Calu3 (cell line): ENCODE results near the gene MCM3. TPM values are rescaled to one million over a fixed set of nuclear protein-coding genes. Genes with fewer than 3 reads are reported as not detected.

Source experiments
- BruUV-seq: library from RNA; stranded (reverse); fragments of 400-500 nt; replicated peaks from 2 replicates; lab custom pipeline; 2021; lab: Mats Ljungman, UMichigan
- CTCF ChIA-PET: fragments of 300-600 bp; sonication (Branson Sonifier 250); formaldehyde crosslinking; loops from one replicate; lab custom pipeline; 2022; ENCODE audit warnings: antibody characterized with exemption; lab: Charles Lee
- DNase-seq: peaks from one replicate; pipeline ENCODE4 v3.0.0; 2022
- H3K27ac Mint-ChIP-seq: one replicate; pipeline ENCODE4 v1.8.0; 2022; ENCODE audit warnings: mixed read lengths; ENCODE audit not compliant: unreplicated experiment
- H3K27me3 Mint-ChIP-seq: one replicate; pipeline ENCODE4 v1.8.0; 2022; ENCODE audit warnings: mixed read lengths; ENCODE audit not compliant: unreplicated experiment
- H3K36me3 Mint-ChIP-seq: one replicate; pipeline ENCODE4 v1.8.0; 2022; ENCODE audit warnings: mild to moderate bottlenecking, moderate library complexity, mixed read lengths; ENCODE audit not compliant: insufficient read depth, unreplicated experiment
- H3K4me1 Mint-ChIP-seq: one replicate; pipeline ENCODE4 v1.8.0; 2022; ENCODE audit warnings: mild to moderate bottlenecking, low read depth, mixed read lengths; ENCODE audit not compliant: unreplicated experiment
- H3K4me3 Mint-ChIP-seq: one replicate; pipeline ENCODE4 v1.8.0; 2022; ENCODE audit warnings: mild to moderate bottlenecking, low read depth, moderate library complexity, mixed read lengths; ENCODE audit not compliant: unreplicated experiment
- H3K9me3 Mint-ChIP-seq: one replicate; pipeline ENCODE4 v1.8.0; 2022; ENCODE audit warnings: low read depth, mixed read lengths; ENCODE audit not compliant: unreplicated experiment
- intact Hi-C: fragments of 100-400 bp; cut with micrococcal nuclease; formaldehyde crosslinking; loops from one replicate; pipeline ENCODE4 v1.10.0; 2022; ENCODE audit not compliant: unreplicated experiment
- total RNA-seq: library from RNA; stranded (reverse); gene quantifications from 2 replicates; pipeline ENCODE4 v1.2.3, GENCODE V29; 2022
- TF ChIP-seq, protein P1 (sequence below): fragments of 200-600 bp; IDR thresholded peaks from one replicate; pipeline ENCODE4 v1.8.0; 2022; ENCODE audit warnings: antibody characterized with exemption; ENCODE audit not compliant: unreplicated experiment

Gene MCM3
- total RNA-seq, 1 experiment from 2014 or later, result 117 TPM

GRCh38 chr6:52324189-52324588 lies 39.6 kb upstream of the MCM3 start:
- TF ChIP-seq, protein P1, sequence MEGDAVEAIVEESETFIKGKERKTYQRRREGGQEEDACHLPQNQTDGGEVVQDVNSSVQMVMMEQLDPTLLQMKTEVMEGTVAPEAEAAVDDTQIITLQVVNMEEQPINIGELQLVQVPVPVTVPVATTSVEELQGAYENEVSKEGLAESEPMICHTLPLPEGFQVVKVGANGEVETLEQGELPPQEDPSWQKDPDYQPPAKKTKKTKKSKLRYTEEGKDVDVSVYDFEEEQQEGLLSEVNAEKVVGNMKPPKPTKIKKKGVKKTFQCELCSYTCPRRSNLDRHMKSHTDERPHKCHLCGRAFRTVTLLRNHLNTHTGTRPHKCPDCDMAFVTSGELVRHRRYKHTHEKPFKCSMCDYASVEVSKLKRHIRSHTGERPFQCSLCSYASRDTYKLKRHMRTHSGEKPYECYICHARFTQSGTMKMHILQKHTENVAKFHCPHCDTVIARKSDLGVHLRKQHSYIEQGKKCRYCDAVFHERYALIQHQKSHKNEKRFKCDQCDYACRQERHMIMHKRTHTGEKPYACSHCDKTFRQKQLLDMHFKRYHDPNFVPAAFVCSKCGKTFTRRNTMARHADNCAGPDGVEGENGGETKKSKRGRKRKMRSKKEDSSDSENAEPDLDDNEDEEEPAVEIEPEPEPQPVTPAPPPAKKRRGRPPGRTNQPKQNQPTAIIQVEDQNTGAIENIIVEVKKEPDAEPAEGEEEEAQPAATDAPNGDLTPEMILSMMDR, result no peak
- peaks cover 38% of the 10 kb centered on the region for H3K4me1 Mint-ChIP-seq
- H3K27me3 Mint-ChIP-seq, result no peaks in the 10 kb centered on the region
- no peak overlapping the region for H3K27ac Mint-ChIP-seq
- CTCF ChIA-PET, result no interaction called here
- DNase-seq, result no peak
- no peaks in the 10 kb centered on the region for H3K36me3 Mint-ChIP-seq
- no peak overlapping the region for H3K4me3 Mint-ChIP-seq
- no TSS peak for BruUV-seq
- no peaks in the 10 kb centered on the region for H3K9me3 Mint-ChIP-seq
- intact Hi-C loops, result no loop called here

DNA sequence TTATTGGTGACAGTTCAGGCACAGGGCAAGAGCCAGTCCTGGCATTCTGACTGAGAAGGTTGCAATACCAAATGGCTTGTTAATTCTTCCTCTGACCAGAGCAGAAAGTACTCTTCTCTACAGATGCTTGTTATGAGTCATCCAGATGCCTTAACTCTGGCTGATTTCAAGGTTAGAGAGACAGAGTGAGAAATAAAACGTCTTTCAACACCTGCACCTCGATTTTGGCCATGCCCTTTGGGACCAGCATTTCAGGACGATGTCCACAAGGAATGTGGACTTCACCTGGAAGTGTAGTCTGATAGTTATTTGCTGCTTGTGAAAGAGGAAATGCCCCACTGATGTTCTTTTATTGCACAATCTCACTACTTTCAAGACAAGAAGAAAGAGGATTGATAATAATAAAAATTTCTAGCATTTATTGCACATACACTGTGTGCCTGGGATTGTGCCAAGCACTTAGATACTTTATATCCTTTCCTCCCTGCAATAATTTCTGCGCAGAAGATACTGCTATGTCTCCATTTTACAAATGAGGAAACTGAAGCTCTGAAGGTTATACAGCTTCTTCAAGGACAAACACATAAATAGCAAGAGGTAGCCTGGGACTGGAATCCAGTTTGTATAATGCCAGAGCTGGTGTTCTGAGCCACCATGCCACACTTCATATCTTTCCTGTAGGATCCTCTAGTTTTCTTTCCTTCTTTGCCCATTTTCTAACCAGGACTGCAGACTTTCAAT lies 33.5 kb upstream of the MCM3 start:
- peaks cover 23% of the 10 kb centered on the region for H3K4me1 Mint-ChIP-seq
- H3K27me3 Mint-ChIP-seq, result no peaks in the 10 kb centered on the region
- CTCF ChIA-PET, result no interaction called here
- intact Hi-C loops, result no loop called here
- H3K27ac Mint-ChIP-seq, result no peak overlapping the region
- TF ChIP-seq, protein P1, result no peak
- H3K9me3 Mint-ChIP-seq, result no peaks in the 10 kb centered on the region
- no TSS peak for BruUV-seq
- DNase-seq, result no peak
- H3K4me3 Mint-ChIP-seq, result no peak overlapping the region
- H3K36me3 Mint-ChIP-seq, result peaks cover 2% of the 10 kb centered on the region

DNA sequence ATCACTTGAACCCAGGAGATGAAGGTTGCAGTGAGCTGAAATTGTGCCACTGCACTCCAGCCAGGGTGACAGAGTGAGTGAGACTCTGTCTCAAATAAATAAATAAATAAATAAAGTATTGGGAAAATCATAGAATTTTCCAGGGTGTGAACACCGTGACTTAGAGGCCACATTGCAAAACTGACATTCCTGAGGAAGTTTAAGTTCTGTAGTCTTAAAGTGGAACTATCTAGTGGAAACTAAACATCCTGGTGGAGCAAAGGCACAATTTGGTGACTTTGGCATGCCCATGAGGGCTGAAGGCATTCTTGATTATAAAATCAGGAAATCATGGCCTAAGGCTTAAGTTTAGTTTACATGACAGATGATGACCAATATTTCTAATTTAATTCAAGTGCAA lies 32.7 kb upstream of the MCM3 start:
- no TSS peak for BruUV-seq
- H3K9me3 Mint-ChIP-seq, result no peaks in the 10 kb centered on the region
- peaks cover 31% of the 10 kb centered on the region for H3K4me1 Mint-ChIP-seq
- TF ChIP-seq, protein P1, result no peak
- no peak for DNase-seq
- no peaks in the 10 kb centered on the region for H3K27me3 Mint-ChIP-seq
- H3K36me3 Mint-ChIP-seq, result peaks cover 5% of the 10 kb centered on the region
- no peak overlapping the region for H3K4me3 Mint-ChIP-seq
- intact Hi-C loops, result no loop called here
- CTCF ChIA-PET, result no interaction called here
- H3K27ac Mint-ChIP-seq, result no peak overlapping the region

- H3K4me3 Mint-ChIP-seq, result no peak overlapping the region
- no TSS peak for BruUV-seq
- CTCF ChIA-PET, result no interaction called here
- no peak for DNase-seq
- peaks cover 5% of the 10 kb centered on the region for H3K36me3 Mint-ChIP-seq
- no peaks in the 10 kb centered on the region for H3K9me3 Mint-ChIP-seq
- H3K4me1 Mint-ChIP-seq, result peaks cover 36% of the 10 kb centered on the region
- no peaks in the 10 kb centered on the region for H3K27me3 Mint-ChIP-seq
- intact Hi-C loops, result no loop called here
- no peak overlapping the region for H3K27ac Mint-ChIP-seq
- TF ChIP-seq, protein P1, result no peak
Observed at GRCh38 chr6:52314752-52315151, 30.2 kb upstream of the MCM3 start.
